Germinal center (tissue), 1 donor: Measurements from ENCODE around the gene GGA1.

Experiments used
- DNase-seq: peaks from one replicate; pipeline ENCODE4 v3.0.0; 2012; ENCODE audit warnings: mixed read lengths, low spot score

The GGA1 gene, protein sequence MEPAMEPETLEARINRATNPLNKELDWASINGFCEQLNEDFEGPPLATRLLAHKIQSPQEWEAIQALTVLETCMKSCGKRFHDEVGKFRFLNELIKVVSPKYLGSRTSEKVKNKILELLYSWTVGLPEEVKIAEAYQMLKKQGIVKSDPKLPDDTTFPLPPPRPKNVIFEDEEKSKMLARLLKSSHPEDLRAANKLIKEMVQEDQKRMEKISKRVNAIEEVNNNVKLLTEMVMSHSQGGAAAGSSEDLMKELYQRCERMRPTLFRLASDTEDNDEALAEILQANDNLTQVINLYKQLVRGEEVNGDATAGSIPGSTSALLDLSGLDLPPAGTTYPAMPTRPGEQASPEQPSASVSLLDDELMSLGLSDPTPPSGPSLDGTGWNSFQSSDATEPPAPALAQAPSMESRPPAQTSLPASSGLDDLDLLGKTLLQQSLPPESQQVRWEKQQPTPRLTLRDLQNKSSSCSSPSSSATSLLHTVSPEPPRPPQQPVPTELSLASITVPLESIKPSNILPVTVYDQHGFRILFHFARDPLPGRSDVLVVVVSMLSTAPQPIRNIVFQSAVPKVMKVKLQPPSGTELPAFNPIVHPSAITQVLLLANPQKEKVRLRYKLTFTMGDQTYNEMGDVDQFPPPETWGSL

DNA sequence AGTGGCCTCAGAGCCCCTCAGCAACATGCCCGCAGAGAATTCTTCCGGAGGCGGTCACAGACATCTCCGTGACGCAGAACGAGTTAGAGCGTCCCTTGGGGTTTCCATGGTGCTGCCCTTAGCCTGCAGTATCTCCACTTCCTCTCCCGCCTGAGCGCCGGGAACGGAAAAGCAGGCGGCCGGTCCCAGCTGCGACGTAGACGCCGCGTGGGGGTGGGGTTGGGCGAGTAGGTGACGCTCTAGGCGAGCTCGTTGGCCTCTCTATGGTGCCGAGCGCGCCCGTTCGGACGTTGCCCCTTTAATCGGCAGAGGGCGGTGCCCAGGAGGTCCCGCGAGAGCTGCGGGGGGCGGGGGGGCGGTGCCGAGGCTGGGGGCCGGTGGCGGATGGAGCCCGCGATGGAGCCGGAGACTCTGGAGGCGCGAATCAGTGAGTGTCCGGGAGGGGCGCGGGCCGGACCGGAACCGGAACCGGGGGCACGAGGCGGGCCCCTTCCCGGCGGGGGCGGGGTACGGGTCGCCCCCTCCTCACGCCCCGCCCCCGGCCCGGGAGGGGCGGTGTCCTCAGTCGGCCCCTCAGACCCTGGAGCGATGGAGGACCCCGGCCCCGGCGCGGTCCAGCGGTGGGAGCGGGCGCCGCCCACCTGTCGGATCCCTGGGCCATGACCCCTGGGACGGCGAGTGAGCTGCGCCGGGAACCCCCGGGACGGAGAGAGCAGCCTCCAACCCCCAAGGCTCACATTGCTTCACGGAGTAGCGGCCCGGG is at the start of gene GGA1:
Gene GGA1 (plus strand): TSS at position 358 of the 763 bp plus-strand sequence. CDS start 27 bp downstream, at position 385.
- peak; percentile 95 for DNase-seq

DNA sequence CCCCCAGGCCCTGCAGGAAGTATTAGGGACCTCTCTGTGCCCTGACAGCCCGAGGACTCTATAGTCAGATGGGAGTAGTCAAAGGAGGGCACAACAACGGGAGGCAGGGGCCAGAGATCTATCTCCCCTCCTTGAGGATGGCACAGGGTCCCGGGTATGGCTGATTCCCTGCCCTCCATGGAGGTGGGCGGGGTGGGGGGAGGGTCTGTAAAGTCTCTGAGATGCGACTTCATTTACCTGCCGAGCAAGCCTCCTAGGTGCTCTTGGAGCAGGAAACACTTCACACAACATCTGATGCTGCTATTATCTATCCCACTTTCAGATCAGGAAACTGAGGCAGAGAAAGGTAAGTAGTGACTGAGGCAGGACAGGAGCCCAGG is 49.1 kb upstream of the GGA1 start:
- no peak for DNase-seq

DNA sequence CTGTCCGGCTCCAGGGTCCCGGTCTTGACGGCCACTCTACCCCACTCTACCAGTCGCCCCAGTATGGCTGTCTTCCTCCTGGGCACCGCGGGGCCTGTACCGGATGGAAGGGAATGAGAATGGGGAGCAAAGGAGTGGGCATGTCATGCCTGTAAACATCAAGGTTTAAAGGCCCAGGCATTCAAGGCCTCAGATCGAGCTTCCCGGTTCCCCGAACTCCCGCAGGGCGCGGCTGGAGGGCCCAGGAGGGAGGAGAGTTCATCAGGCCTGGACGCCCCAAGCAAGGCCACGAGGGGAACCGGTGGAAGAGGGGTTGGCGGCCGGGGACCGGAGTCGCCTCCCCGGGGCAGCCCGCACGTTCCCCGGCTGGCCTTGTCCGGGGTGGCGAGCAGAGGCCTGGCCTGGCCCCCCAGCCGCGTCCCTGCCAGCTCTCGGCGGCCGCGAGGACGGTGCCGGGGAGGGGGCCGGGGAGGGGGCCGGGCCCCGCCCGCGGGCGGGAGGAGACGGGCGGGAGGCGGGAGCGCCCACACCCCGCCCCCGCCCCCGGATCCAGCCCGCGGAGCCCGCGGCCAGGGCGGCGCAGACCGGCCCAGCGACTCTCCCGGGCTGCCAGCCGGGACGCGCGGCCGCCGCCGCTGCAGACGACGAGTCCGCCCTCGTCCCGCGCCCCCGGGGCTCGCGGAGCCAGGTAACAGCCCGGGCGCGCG is 48.6 kb upstream of the GGA1 start, which contains the start of gene CDC42EP1:
Gene CDC42EP1 (plus strand): TSS at position 580 of the 707 bp plus-strand sequence. CDS start 5,870 bp downstream, outside the sequence.
- no peak for DNase-seq

DNA sequence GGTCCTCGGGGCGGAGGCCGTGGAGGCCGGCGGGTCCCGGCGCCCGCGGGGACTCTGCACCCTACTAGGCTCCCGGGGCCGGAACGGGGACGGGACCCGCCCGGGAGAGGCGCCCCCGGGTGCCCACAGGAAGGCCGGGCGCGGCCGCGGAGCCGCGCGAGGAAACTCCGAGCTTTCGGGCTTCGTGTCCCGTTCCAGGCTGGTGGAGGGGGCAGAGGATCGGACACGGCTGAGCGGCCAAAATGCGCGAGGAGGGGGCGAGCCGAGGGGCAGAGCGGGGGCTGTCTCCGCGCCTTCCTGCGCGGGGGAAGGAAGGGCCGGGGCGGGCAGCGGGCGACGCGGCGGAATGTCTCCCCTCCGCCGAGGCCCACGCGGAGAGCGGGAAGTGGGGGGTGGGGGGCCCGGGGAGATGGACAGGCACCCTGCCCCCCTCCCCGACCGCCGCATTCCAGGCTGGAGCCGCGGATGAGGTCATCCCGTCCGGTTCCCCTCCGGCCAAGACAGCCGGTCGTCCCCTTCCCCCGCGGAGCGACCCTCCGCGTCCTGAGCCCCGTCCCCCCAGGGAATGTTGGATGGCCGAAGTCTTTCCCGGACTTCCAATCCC is 47.9 kb upstream of the GGA1 start:
- no peak for DNase-seq

DNA sequence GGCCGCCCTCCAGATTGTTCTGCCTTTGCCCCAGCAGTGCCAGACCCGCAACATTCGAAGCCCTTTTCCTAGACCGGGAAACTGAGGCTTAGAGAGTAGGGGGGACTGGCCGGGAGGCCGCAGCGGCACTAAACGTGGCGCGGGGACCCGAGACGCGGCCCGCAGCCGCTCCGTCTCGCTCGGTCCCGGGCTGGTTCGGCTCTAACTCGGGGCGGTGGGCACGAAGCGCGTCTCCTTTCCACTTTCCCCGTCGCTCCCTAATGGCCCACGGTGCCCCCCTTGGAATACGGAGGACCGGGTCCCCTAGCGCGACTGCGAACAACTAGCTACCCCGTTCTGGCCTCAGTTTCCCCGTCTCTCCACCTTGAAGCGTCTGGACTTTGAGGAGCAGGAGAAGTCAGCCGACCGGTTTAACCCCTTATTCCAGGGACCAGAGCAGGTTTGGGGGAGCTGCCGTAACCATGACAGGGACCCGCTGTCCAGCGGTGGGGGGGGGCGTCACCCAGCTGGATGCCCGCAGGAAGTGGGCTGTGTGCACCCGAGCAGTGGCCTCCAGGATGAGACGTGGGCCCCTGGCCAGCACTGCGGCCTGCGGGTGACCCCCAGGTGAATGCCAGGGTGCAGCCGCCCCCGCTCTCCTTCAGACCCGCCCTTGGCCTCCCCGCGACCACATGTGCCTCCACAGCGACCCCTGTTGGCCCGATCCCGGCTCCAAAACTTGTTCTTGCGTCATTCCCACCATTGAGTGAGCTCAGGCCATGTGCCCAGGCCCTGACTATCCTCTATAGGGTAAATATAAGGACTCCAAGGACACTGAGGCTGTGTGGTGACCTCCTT is 47.2 kb upstream of the GGA1 start:
- peak; percentile 82 for DNase-seq

DNA sequence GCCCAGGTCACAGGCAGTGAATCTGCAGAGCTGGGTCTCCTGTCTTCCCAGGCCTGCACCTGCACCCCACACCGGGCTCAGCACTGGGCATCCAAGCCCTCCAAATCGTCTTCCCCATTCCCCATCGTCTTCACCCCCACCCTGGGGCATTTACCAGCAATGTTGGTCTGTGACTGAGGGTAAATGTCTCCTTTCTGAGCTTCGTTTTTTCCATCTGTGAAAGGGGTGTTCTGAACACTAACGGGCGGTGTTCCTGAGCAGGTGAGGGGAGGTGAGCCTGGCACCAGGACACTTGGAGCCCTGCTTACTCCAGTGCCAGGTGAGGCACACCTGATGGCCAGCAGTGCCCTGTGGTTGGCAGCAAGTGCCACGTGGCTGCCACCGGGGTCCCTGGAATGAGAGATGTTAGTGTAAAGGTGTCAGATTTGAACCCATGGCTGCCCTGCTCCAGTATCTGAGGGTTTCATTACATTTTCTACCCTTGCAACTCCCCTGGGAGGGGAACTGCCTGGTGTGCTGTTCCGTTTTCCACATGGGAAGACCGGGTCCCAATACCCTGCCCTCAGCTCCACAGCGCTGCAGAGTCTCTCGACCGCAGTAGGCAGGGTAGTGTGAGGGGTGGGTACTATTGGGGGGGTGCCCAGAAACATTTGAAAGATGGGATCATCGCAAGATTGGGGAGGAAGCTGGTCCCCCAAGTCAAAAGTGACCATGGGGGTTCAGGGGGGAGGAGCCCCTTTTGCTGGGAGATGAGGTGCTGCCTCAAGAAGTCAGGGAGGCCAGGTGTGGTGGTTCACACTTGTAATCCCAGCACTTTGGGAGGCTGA is 46.4 kb upstream of the GGA1 start:
- no peak for DNase-seq

DNA sequence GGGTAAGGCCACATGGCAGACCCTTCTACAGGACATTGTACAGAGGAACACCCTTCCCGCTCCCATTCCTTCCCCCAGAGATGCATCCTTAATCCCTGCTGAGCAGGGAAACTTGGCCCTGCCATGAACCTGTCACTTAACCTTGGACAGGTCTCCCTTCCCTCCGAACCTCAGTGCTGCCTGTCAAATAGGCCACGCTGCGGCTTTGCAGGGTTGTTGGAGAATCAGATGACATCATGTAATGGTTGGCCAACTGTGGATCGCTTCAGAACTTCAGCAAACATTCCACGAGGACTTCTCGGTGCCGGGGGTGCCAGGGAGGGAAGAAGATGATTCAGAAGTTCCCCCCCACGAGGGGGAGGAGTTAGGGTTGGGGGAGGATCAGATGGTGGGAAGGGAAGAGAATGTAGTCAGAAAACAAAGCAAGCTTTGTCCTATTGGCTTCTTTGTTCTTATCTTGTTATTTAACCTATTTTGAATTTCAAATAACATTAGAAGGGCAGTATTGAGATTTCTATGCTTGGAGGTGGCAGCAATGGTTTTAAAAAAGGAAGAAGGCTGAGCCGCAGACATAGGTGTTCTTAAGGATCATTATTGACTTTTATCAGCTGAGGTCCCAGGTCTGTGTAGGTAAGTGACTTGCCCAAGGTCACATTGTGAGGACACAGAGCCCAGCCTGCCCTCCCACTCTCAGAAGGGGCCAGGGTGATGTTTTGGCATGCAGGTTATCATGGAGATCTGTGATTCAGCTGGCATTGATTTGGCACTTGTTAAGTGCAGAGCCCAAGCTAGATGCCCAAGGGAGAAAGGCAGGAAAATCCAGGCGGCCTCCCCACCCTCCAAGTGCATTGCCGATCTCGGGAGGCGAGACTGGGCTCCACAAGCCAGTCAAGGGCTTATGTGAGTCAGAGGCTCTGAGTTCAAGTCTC is 45.2 kb upstream of the GGA1 start:
- DNase-seq: no peak

DNA sequence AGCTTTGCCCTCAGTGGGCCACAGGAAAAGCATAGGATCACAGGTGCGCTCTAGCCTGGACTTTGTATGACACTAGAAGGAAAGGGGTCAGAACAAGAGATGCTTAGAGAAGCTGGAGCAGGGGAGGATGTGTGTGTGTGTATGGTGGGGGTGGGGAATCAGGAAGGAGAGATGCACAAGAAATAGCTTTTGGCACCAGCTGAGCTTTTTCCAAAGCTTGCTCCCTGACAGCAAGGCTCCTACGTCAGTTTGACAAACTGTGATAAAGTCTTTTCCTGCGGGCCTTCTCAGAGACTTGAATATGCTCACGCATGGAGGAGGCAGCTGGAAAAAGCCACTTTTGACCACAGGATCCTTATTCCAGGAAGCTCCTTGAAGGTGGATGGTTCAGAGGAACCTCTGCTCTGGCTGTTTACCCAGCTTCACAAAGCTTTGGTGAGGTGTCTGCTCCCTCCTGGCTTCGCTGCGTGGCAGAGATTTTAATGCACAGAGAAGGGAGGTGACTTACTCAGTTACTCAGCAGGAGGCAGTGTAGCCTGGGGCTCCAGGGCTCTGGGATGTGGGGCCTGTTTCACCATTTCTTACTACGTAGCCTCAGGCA is 44.4 kb upstream of the GGA1 start:
- DNase-seq: no peak

DNA sequence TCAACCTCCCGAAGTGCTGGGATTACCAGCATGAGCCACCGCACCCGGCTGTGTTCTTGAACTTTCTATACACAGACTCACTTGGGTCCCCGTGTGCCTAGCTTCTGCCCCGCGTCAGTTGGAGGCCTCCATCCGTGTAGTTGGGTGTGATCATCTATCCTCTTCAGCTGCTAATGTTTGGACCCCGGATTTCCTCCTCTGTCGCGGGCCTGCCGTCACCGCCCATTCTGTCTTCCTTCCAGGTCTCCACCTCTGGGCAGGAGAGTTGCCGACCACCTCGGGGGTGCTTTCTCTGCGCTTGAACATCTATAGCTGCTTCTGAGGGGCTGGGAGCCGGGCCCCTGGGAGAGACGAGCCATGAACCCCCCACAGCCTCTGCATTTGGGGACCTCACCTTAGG is 42.8 kb upstream of the GGA1 start:
- DNase-seq: no peak

DNA sequence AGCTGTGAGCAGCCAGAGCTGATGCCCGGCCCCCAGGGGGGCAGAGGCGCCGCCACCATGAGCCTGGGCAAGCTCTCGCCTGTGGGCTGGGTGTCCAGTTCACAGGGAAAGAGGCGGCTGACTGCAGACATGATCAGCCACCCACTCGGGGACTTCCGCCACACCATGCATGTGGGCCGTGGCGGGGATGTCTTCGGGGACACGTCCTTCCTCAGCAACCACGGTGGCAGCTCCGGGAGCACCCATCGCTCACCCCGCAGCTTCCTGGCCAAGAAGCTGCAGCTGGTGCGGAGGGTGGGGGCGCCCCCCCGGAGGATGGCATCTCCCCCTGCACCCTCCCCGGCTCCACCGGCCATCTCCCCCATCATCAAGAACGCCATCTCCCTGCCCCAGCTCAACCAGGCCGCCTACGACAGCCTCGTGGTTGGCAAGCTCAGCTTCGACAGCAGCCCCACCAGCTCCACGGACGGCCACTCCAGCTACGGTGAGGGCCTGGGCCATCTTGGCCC is 42.3 kb upstream of the GGA1 start:
- peak; percentile 33 for DNase-seq

DNA sequence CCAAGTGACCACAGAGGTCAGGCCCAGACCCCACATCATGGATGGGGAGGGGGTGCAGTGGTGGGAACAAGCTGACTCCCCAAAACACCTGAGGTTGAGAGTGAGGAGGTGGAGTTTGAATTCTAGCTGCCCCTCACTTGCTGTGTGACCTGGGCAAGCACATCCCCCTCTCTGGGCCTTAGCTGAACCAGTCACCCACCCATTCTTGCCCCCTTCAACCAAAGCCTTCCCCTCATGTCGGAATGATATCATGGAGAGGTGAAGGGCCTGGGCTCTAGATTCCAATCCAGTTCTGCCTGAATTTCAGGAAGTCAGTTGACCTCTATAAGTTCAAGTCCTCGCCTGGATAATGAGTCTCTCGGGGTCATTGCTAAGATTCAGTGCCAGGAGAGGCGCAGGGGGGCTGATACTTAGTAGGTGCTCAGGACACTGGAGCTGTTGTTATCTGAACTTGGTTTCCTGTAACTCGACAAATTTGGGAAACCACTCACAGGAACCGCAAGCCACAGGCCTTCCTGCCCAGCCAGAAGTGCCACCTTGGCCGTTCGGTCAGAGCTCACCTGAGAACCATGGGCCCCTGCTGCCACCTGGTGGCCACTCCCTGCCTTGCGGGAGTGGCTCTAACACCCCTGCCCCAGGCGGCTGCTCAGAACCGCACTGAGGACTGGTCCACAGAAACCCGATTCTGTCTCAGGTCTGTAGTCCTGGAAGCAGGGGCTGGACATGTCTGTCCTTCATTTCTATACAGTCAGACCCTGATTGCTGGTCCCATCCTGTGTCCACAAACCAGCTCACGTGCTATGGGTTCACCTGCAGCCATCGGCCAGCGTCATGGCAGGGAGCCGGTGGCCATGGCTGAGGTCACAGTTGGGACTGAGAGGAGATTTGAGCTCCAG is 41.5 kb upstream of the GGA1 start:
- peak; percentile 88 for DNase-seq

DNA sequence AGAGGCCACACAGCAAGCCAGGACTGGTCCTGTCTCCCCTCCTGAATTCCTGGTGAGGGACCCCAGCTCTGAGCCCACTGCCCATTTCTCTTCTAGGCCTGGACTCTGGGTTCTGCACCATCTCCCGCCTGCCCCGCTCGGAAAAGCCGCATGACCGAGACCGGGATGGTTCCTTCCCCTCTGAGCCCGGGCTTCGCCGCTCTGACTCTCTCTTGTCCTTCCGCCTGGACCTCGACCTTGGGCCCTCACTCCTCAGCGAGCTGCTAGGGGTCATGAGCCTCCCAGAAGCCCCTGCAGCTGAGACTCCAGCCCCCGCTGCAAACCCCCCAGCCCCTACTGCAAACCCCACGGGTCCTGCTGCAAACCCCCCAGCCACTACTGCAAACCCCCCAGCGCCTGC is 40.6 kb upstream of the GGA1 start:
- no peak for DNase-seq

DNA sequence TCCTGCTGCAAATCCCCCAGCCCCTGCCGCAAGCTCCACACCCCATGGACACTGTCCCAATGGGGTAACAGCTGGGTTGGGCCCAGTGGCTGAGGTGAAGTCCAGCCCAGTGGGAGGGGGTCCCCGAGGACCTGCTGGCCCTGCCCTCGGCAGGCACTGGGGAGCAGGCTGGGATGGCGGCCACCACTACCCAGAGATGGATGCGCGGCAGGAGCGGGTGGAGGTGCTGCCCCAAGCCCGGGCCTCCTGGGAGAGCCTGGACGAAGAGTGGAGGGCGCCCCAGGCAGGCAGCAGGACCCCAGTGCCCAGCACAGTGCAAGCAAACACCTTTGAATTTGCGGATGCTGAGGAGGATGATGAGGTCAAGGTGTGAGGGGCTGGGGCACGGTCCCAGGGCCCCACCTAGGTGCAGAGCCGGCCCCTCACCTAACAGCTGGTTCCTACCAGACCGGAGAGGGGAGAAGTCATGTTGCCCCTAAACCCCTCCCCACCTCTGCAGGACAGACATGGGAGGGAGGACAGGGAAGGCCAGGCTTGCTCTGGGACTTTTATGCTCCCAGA is 40.1 kb upstream of the GGA1 start:
- DNase-seq: no peak

DNA sequence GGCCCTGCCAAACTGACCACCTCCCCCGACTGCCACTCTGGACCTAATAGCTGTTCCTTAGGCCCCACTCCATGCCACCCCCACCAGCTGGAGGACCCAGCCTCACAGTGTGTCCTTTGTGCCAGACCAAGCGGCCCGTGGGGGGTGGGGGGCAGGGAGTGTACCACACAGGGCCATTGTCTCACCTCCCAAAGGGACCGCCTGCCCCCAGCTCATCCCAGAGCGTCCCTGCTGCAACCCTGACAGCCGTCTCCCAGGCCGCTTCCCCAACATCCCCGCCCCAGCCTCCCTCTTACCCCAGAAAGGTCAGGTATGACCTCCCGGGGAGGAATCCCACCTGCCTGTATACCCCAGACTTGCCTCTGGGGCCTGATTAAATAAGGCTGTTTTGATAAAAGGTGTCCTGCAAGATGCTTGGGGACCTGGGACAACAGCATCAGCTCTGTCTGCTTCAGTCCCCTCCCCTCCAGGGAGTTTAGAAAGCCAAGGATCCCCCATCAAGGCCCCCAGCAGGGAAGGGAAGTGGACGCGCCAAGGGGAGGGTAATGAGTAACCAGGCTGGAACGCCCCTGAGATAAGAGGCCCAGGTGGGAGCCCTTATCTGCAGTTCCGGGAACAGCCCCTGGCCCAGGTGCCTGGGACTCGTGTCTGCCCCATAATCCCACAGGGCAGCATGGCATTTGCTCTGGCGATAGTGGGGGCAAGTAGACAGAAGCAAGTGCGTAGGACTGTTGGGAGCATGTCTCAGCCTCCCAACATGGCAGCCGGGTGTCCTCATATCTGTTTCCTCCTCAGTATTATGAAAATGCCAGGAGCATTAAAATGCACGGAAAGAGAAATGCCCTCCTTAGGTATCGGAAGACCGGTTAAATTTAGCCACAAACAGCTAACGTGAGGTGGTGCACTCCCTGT is 39.4 kb upstream of the GGA1 start:
- DNase-seq: no peak

DNA sequence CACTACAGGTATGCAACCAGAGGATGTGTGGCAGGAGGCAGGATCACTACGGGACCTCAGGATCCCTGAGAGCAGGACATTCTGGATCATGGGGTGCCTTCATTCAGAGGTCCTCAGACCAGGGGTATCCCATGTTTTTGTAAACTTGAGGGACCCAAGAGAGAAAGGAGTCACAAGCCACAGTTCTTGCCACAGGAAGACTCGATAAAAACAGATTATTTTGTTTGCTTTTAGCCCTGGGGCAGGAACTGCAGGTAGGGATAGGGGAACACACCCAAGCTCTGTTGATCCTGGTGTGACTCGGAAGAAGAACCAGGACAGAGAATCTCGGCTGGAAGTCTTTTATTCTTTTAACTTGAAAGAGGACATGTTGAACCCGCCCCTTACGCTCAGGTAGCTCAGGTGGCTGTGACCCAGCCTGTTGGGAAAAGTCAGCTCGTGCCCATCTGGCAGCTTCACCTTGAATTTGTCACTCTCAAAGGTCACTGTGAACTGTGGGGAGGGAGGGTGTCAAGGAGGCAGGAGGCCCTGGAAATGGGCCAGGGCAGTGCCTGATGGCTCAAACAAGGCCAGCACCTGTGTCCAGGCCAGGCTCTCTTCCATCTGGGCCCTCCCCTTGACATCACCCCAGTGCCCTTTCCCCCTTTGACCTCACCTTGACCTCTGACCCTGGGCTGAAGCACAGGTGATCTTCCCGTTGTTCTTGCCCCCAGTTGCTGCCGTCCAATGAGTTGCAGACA is 38.5 kb upstream of the GGA1 start:
- no peak for DNase-seq
